ENCODE results near the gene CFAP77.

DNA sequence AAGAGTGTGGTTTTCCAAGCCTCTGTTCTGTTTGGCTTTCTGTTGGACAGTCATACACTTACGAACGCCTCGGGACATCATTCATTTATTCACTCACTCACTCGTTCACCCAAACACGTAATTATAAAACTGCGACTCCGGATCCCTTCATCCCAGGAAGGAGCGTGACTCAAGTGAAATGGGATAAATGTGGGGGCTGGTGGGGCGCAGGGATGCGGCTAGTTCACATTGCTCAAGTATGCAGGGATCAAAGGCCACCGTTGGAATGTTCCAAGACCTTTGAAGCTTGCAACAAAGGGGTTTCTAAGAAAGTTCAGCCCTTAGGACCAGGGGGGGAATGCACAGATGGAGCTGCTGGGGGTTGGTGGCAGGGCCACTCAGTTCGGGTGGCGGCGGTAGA is 64.2 kb downstream of the CFAP77 start:
- TF ChIP-seq EZH2 (IDR thresholded peaks at IDR 0.05; ENCODE audit: insufficient read depth, poor library complexity, severe bottlenecking), result no peak
- TF ChIP-seq EZH2phosphoT487 (IDR thresholded peaks at IDR 0.05; ENCODE audit: insufficient read depth, low read depth), result no peak
